RPMI8226 (cell line): ENCODE data around the gene PRKAR1B.

Experiments
- DNase-seq: peaks from one replicate; pipeline ENCODE4 v3.0.0-alpha.2; 2015

Gene PRKAR1B

DNA sequence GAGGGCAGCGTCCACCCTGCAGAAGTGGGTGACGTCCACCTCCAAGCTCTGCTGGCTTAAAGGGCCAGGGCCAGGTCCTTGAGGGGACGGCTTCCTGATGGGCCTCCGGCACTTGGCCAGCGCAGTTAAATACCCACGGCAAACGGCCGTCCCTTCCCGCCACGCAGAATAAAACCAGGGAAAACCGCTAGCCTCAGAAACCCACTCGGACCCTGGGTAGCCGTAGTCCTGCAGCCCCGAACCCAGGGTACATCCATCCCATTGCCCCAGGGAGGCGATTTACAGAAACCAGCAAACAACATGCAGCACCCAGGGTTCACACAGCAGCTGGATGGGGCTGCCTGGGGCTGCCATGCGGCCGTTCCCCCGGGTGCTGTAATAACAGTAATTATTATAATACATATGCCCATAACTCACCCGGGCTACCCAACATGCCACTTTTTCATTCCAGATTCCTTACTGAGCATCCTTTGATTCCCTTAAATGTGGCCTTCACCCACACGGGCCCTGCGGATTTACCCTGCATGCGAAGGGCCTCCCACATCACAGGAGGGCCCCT is 126.0 kb downstream of the PRKAR1B start:
- no peak for DNase-seq

- no peak for DNase-seq
Observed at GRCh38 chr7:600149-601035, 126.7 kb downstream of the PRKAR1B start.

- DNase-seq, result no peak
Observed at GRCh38 chr7:598899-599298, 128.2 kb downstream of the PRKAR1B start.

GRCh38 chr7:597348-598178 is 129.5 kb downstream of the PRKAR1B start:
- no peak for DNase-seq

- DNase-seq, result no peak
Observed at GRCh38 chr7:596819-597182, 130.3 kb downstream of the PRKAR1B start.

GRCh38 chr7:596071-596818 is 130.8 kb downstream of the PRKAR1B start:
- no peak for DNase-seq

- DNase-seq, result no peak
Observed at GRCh38 chr7:595621-596010, 131.5 kb downstream of the PRKAR1B start.

DNA sequence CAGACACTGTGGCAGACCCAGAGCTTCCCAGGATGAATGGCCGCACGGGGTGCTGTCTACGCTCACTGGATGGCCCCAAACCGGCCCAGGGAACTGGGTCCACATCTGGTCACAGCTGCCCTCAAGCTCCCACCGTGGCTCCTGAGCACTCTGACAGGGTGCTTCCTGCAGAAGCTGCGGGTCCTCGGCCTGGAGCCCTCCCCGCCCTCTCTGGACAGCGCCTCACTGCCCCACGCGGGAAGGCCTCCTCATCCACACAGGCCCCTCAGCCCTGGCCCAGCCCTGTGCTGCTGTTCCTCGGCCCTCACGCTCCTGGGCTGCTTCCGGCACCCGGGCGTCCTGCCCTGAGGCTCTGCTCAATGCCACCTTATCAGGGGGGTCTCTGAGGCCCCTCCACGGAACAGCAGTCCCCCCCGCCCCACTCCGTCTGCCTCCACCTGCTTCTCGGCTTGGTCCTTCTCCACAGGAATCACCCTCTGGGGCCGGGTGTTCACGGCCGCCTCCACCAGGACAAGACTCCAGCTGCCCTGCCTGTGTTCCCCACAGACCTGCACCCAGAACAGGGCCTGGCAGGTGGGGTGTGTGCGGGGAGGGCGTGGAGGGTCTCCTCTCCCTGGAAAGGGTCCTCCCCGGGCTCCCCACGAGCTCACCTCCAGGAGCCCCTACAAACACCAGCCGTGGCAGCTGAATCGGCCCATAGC is 132.0 kb downstream of the PRKAR1B start:
- DNase-seq, result no peak

DNA sequence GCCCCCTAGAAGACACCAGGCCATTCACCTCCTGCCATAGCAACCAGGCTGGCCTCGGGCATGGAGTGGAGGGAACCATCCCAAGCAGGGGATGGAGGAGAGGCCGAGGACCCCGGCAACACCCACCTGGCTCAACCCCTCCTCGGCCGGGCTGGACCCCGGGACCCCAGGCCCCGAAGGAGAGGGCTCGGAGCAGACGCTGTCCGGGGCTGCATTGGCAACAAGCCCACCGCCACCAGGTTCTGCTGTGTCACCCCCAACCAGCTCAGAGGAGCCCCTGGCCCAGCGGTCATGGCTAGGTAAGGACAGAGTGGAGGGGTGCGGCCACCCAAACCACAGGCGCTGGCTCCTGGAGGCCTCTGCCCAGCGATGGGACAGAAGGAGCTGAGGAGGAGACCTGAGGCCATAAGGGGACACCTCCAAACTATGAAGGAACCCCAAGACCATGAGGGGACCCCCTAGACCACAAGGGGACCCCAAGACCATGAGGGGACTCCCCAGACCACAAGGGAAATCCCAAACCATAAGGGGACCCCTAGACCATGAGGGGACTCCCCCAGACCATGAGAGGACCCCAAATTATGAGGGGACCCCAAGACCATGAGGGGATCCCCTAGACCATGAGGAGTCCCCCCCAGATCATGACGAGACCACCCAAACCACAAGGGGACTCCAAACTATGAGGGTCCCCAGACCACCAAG is 132.7 kb downstream of the PRKAR1B start:
- DNase-seq, result no peak

GRCh38 chr7:593324-594115 is 133.6 kb downstream of the PRKAR1B start:
- DNase-seq, result no peak

GRCh38 chr7:591856-592628 is 135.0 kb downstream of the PRKAR1B start:
- no peak for DNase-seq

GRCh38 chr7:590731-591551 is 136.1 kb downstream of the PRKAR1B start:
- no peak for DNase-seq

DNA sequence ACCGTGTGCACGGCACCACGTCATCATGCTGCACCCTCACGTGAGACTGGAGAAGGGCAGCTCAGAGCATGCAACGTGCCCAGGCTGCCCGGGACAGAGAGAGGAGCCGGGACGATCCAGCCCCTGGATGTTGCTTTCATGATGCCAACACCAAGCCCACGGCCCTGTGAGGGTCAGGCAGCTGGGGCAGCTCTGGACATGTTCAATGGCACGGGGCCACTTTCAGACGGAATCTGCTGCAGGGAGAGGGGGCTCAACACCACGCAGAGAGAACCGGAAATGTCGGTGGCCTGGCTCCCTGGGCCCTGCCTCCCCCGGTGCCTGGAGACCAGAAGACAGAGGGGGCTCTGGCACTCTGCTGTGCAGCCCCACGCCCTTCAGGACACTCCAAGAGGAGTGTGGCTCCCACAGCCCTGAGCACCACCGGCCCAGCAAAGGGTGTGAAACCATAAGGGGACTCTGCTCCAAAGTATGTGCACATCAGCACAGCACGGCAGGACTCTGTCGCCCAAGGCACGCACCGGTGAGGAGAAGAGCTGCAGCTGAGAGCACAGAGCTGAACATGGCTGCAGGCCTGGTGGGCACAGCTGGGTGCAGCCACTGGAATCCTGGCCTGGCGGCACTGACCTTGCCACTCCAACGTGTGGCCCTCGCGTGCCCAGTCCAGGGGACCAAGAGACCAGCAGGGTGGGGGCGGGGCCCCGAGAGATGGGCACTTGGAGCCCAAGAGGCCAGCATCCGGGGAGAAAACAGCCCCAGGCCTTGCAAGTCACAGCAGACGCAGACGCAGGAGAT is 137.1 kb downstream of the PRKAR1B start:
- no peak for DNase-seq

GRCh38 chr7:587767-588166 is 139.3 kb downstream of the PRKAR1B start:
- DNase-seq, result no peak

GRCh38 chr7:586494-586893 is 140.6 kb downstream of the PRKAR1B start:
- DNase-seq, result no peak

DNA sequence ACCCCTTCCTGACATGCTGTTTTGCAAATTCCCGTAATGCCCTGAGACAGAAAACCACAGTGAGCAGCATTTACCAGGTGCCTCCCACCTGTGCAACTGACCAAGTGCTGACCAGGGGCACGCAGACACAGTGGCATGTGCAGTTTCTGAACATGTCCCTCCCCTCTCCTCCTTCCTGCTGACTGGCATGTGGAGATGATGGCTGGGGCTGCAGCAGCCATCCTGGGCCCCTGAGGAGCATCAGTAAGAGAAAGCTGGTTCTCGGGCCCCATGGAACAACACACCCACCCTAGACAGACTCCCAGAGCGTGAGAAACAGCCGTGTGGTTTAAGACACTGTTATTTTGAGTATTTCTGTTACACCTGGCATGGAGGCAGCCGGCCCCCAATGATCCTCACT is 141.2 kb downstream of the PRKAR1B start:
- DNase-seq, result no peak

- DNase-seq, result no peak
Observed at GRCh38 chr7:585229-585711, 141.8 kb downstream of the PRKAR1B start.

- DNase-seq, result no peak
Observed at GRCh38 chr7:584820-585219, 142.3 kb downstream of the PRKAR1B start.
